Measurements from ENCODE around the gene DMXL1.

The DMXL1 gene

DNA sequence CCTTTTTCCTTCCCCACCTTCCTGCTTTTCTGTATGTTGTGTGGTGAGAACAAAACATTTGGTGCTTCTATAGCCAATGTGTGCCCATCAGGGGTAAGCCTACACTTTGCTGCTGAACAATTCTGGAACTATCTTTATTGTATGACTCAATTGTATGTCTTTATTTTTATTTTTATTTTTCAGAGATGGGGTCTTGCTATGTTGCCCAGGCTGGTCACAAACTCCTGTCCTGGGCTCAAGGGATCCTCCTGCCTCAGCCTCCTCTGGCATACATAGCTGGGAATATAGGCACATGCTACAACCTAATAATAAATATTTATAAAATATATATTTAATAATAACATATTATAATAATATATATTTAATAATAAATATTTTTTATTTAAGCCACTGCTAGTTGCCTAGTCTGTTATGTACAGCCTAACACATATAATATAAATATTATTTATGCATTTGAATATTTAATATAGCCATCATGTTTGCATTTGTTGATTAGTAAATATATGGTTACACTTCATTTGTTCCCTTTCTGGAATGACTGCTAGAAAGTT is 11.8 kb upstream of the DMXL1 start:
- TF ChIP-seq, protein P1, sequence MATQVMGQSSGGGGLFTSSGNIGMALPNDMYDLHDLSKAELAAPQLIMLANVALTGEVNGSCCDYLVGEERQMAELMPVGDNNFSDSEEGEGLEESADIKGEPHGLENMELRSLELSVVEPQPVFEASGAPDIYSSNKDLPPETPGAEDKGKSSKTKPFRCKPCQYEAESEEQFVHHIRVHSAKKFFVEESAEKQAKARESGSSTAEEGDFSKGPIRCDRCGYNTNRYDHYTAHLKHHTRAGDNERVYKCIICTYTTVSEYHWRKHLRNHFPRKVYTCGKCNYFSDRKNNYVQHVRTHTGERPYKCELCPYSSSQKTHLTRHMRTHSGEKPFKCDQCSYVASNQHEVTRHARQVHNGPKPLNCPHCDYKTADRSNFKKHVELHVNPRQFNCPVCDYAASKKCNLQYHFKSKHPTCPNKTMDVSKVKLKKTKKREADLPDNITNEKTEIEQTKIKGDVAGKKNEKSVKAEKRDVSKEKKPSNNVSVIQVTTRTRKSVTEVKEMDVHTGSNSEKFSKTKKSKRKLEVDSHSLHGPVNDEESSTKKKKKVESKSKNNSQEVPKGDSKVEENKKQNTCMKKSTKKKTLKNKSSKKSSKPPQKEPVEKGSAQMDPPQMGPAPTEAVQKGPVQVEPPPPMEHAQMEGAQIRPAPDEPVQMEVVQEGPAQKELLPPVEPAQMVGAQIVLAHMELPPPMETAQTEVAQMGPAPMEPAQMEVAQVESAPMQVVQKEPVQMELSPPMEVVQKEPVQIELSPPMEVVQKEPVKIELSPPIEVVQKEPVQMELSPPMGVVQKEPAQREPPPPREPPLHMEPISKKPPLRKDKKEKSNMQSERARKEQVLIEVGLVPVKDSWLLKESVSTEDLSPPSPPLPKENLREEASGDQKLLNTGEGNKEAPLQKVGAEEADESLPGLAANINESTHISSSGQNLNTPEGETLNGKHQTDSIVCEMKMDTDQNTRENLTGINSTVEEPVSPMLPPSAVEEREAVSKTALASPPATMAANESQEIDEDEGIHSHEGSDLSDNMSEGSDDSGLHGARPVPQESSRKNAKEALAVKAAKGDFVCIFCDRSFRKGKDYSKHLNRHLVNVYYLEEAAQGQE (IDR thresholded peaks at IDR 0.05; ENCODE audit: insufficient read depth in 1 of 2, low read depth in 2 of 2, low read length in 2 of 2): no peak
- TF ChIP-seq TAF1 (IDR thresholded peaks at IDR 0.05; ENCODE audit: borderline replicate concordance, insufficient read depth, low read length): no peak
- TF ChIP-seq FOXP2 (optimal IDR thresholded peaks at IDR 0.05; ENCODE audit: borderline replicate concordance, extremely low read depth, extremely low read length, insufficient read depth): no peak
- TF ChIP-seq POLR2AphosphoS5 (IDR thresholded peaks at IDR 0.05; ENCODE audit: low read depth, low read length): no peak
- no peak for TF ChIP-seq SIN3A (IDR thresholded peaks at IDR 0.05; ENCODE audit: borderline replicate concordance, insufficient read depth, low read length)

DNA sequence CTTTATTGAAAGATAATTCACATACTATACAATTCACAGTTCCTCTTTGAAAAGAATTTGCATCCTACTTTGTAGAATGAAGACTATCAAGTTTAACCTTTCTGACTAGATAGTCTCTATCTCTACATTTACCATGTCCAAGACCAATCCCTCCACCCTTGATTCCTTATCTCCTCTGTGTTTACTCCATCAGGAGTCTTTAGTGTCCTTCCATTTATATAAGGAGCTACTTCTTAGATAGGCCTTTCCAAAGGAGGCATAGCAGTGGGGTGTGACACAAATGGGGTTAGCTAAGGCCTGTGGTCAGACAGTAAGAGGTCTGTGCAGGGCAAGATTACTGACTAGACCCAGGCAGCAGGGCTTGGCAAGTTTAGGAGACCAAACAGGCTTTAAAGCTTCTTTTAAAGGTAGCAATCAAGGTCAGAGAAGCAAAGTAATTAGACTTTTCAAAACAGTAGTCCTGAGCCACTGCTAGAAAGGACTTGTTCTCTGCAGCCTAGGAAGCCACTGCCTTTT is 11.1 kb upstream of the DMXL1 start:
- TF ChIP-seq POLR2AphosphoS5 (IDR thresholded peaks at IDR 0.05; ENCODE audit: low read depth, low read length) (no peak), TAF1 (IDR thresholded peaks at IDR 0.05; ENCODE audit: borderline replicate concordance, insufficient read depth, low read length) (no peak), FOXP2 (optimal IDR thresholded peaks at IDR 0.05; ENCODE audit: borderline replicate concordance, extremely low read depth, extremely low read length, insufficient read depth) (no peak), SIN3A (IDR thresholded peaks at IDR 0.05; ENCODE audit: borderline replicate concordance, insufficient read depth, low read length) (no peak)
- TF ChIP-seq, protein P1 (IDR thresholded peaks at IDR 0.05; ENCODE audit: insufficient read depth in 1 of 2, low read depth in 2 of 2, low read length in 2 of 2): no peak

DNA sequence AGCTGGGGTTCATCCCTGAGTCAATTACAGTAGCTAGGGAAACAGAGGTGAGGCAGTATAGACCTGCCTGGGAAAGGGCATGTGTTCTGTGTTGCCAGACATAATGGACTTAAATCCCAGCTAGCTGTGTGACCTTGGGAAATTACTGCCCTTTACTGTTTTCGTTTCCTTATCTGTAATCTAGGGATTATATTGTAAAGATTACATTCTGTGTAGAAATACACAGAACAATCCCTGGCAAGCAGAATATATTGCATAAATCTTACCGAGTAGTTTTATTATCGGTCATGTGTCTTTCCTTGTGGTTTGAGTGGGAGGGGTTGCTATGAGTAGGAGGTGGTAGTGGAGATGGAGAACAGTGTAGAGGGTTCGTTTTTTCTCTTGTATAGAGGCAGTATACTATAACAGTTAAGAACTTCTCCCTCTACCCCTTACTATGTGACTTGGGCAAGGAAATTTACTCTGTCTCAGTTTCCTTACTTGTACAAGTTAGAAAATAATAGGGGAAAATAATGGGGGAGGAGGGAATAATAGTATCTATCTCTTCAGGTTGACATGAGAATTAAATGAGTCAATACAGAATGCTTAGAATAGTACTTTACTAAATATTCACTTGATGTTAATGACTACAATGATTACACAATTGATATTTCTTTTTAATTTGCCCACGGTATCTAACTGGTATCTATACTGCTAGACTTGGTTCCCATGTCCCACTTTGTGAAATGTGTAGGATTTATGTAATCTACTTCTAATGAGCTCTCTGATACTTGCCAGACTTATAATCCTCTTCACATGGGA is 7.1 kb upstream of the DMXL1 start:
- TF ChIP-seq, protein P1 (IDR thresholded peaks at IDR 0.05; ENCODE audit: insufficient read depth in 1 of 2, low read depth in 2 of 2, low read length in 2 of 2): no peak
- TF ChIP-seq POLR2AphosphoS5 (IDR thresholded peaks at IDR 0.05; ENCODE audit: low read depth, low read length): no peak
- no peak for TF ChIP-seq FOXP2 (optimal IDR thresholded peaks at IDR 0.05; ENCODE audit: borderline replicate concordance, extremely low read depth, extremely low read length, insufficient read depth)
- TF ChIP-seq TAF1 (IDR thresholded peaks at IDR 0.05; ENCODE audit: borderline replicate concordance, insufficient read depth, low read length): no peak
- no peak for TF ChIP-seq SIN3A (IDR thresholded peaks at IDR 0.05; ENCODE audit: borderline replicate concordance, insufficient read depth, low read length)

DNA sequence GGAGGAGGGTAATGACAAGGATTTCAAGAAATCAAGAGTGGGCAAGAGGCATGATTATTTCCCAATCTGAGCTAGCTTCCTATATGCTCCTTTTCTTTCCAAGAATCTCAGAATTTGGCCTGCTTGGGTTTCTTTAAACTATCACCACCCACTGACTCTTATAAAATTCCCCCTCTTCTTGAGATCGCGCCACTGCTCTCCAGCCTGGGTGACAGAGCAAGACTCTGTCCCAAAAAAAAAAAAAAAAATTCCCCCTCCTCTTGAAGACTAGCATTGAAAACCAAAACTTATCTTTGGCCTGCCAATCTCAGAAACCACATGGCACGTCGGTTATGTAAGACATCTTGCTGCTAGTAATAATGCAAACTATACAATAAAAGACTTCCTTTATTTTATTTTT is 3.4 kb upstream of the DMXL1 start:
- TF ChIP-seq TAF1 (IDR thresholded peaks at IDR 0.05; ENCODE audit: borderline replicate concordance, insufficient read depth, low read length): no peak
- no peak for TF ChIP-seq SIN3A (IDR thresholded peaks at IDR 0.05; ENCODE audit: borderline replicate concordance, insufficient read depth, low read length)
- TF ChIP-seq FOXP2 (optimal IDR thresholded peaks at IDR 0.05; ENCODE audit: borderline replicate concordance, extremely low read depth, extremely low read length, insufficient read depth): no peak
- no peak for TF ChIP-seq POLR2AphosphoS5 (IDR thresholded peaks at IDR 0.05; ENCODE audit: low read depth, low read length)
- TF ChIP-seq, protein P1 (IDR thresholded peaks at IDR 0.05; ENCODE audit: insufficient read depth in 1 of 2, low read depth in 2 of 2, low read length in 2 of 2): no peak

Data from PFSK-1 (cell line).